Neural crest cell (in vitro differentiated cells): ENCODE measurements around the gene C3orf33. TPM values are rescaled to one million over a fixed set of nuclear protein-coding genes. Genes with fewer than 3 reads are reported as not detected.

ENCODE experiments used
- DNase-seq: peaks from one replicate; pipeline ENCODE4 v3.0.0; 2021; ENCODE audit warnings: low read depth, mixed read lengths, low spot score
- H3K27ac Mint-ChIP-seq: one replicate; pipeline ENCODE4 v1.8.0; 2021; ENCODE audit warnings: mild to moderate bottlenecking, mixed read lengths; ENCODE audit not compliant: unreplicated experiment
- H3K27me3 Mint-ChIP-seq: 2 replicates; pipeline ENCODE4 v1.8.0; 2021; ENCODE audit warnings: low read depth, mild to moderate bottlenecking, mixed read lengths
- H3K36me3 Mint-ChIP-seq: 2 replicates; pipeline ENCODE4 v1.8.0; 2021; ENCODE audit warnings: low read depth, mild to moderate bottlenecking, mixed read lengths
- H3K4me1 Mint-ChIP-seq: 2 replicates; pipeline ENCODE4 v1.8.0; 2021; ENCODE audit warnings: mixed read lengths
- H3K4me3 Mint-ChIP-seq: one replicate; pipeline ENCODE4 v1.8.0; 2021; ENCODE audit warnings: mild to moderate bottlenecking, mixed read lengths
- H3K9me3 Mint-ChIP-seq: 2 replicates; pipeline ENCODE4 v1.8.0; 2021; ENCODE audit warnings: mixed read lengths
- CTCF ChIP-seq: fragments of 200-600 bp; sonication (generic); conservative IDR thresholded peaks from 2 replicates; pipeline ENCODE4 v1.5.0; 2021; ENCODE audit warnings: antibody characterized with exemption, mild to moderate bottlenecking
- total RNA-seq: library from RNA; stranded (reverse); gene quantifications from 2 replicates; pipeline ENCODE4 v1.2.1, GENCODE V29; 2021

The C3orf33 gene
- total RNA-seq, 1 donor from 2014 or later: 4.2 TPM

GRCh38 chr3:155791190-155791589 lies 14.9 kb downstream of the C3orf33 start:
- no peak for TF ChIP-seq CTCF
- Mint-ChIP-seq H3K27me3 (no peaks in the 10 kb centered on the region), H3K4me3 (no peak overlapping the region), H3K4me1 (peaks cover 5% of the 10 kb centered on the region), H3K36me3 (peaks cover 49% of the 10 kb centered on the region), H3K9me3 (peaks cover 3% of the 10 kb centered on the region), H3K27ac (peak overlapping the region; percentile 81)
- no peak for DNase-seq

- Mint-ChIP-seq H3K27me3 (no peaks in the 10 kb centered on the region), H3K4me1 (peaks cover 5% of the 10 kb centered on the region), H3K36me3 (peaks cover 45% of the 10 kb centered on the region), H3K9me3 (no peaks in the 10 kb centered on the region), H3K4me3 (no peak overlapping the region), H3K27ac (peak overlapping the region; percentile 81)
- TF ChIP-seq CTCF: no peak
- DNase-seq: no peak
These were observed 15.7 kb downstream of the C3orf33 start for GRCh38 chr3:155790272-155790925.

- TF ChIP-seq CTCF: no peak
- DNase-seq: no peak
- Mint-ChIP-seq H3K4me3 (no peak overlapping the region), H3K9me3 (peaks cover 7% of the 10 kb centered on the region), H3K36me3 (peaks cover 22% of the 10 kb centered on the region), H3K27me3 (no peaks in the 10 kb centered on the region), H3K27ac (no peak overlapping the region), H3K4me1 (peaks cover 5% of the 10 kb centered on the region)
These were observed 20.3 kb downstream of the C3orf33 start for GRCh38 chr3:155785662-155786295.

GRCh38 chr3:155782390-155782953 lies 23.6 kb downstream of the C3orf33 start:
- Mint-ChIP-seq H3K9me3 (peaks cover 7% of the 10 kb centered on the region), H3K36me3 (peaks cover 19% of the 10 kb centered on the region), H3K27me3 (no peaks in the 10 kb centered on the region), H3K4me3 (no peak overlapping the region), H3K27ac (peak overlapping the region; percentile 43), H3K4me1 (no peaks in the 10 kb centered on the region)
- no peak for TF ChIP-seq CTCF
- no peak for DNase-seq

- H3K36me3 Mint-ChIP-seq: peaks cover 19% of the 10 kb centered on the region
- no peak for DNase-seq
- no peak overlapping the region for H3K4me3 Mint-ChIP-seq
- no peak for TF ChIP-seq CTCF
- no peaks in the 10 kb centered on the region for H3K27me3 Mint-ChIP-seq
- no peak overlapping the region for H3K27ac Mint-ChIP-seq
- H3K9me3 Mint-ChIP-seq: peaks cover 7% of the 10 kb centered on the region
- no peaks in the 10 kb centered on the region for H3K4me1 Mint-ChIP-seq
These were observed 25.8 kb downstream of the C3orf33 start for GRCh38 chr3:155780291-155780690.
